DOHH2 (cell line): ENCODE data around the gene RAN.

ENCODE experiments used
- H3F3A ChIP-seq: fragments of 200-600 bp; sonication (generic), shearing (Covaris generic); 2 replicates; pipeline ENCODE4 v1.6.0; 2016; ENCODE audit warnings: antibody characterized with exemption, mild to moderate bottlenecking; ENCODE audit not compliant: control insufficient read depth, insufficient read depth
- H3K27ac ChIP-seq: fragments of 200-600 bp; sonication (generic); 2 replicates; pipeline ENCODE4 v1.5.1; 2014; ENCODE audit warnings: low read depth, mild to moderate bottlenecking, low read length, moderate library complexity
- H3K27me3 ChIP-seq: fragments of 200-600 bp; sonication (generic); 2 replicates; pipeline ENCODE4 v1.6.1; 2014; ENCODE audit warnings: mild to moderate bottlenecking, low read length, mixed read lengths; ENCODE audit not compliant: control insufficient read depth
- H3K36me3 ChIP-seq: fragments of 200-600 bp; sonication (generic); 2 replicates; pipeline ENCODE4 v1.6.1; 2014; ENCODE audit warnings: mild to moderate bottlenecking, low read length, moderate library complexity, mixed read lengths; ENCODE audit not compliant: control insufficient read depth
- H3K4me1 ChIP-seq: fragments of 200-600 bp; sonication (generic); 2 replicates; pipeline ENCODE4 v1.6.1; 2014; ENCODE audit warnings: mild to moderate bottlenecking, low read length, mixed read lengths; ENCODE audit not compliant: control insufficient read depth
- H3K4me2 ChIP-seq: fragments of 200-600 bp; sonication (generic); 2 replicates; pipeline ENCODE4 v1.6.0; 2014; ENCODE audit warnings: mild to moderate bottlenecking, low read length, moderate library complexity
- H3K4me3 ChIP-seq: fragments of 200-600 bp; sonication (generic); 2 replicates; pipeline ENCODE4 v1.5.1; 2014; ENCODE audit warnings: mild to moderate bottlenecking, low read length, mixed read lengths
- H3K79me2 ChIP-seq: fragments of 200-600 bp; sonication (generic); 2 replicates; pipeline ENCODE4 v1.6.1; 2014; ENCODE audit warnings: mild to moderate bottlenecking, low read length, mixed read lengths; ENCODE audit not compliant: control insufficient read depth
- H3K9me2 ChIP-seq: fragments of 200-600 bp; sonication (generic); replicated peaks from 2 replicates; pipeline ENCODE4 v1.6.1; 2014; ENCODE audit warnings: mild to moderate bottlenecking, low read length, mixed read lengths; ENCODE audit not compliant: control insufficient read depth
- H3K9me3 ChIP-seq: fragments of 200-600 bp; sonication (generic); 2 replicates; pipeline ENCODE4 v1.6.1; 2014; ENCODE audit warnings: antibody characterized with exemption, low read length, mixed read lengths; ENCODE audit not compliant: control insufficient read depth, insufficient read depth
- H4K20me1 ChIP-seq: fragments of 200-600 bp; sonication (generic); 2 replicates; pipeline ENCODE4 v1.6.0; 2014; ENCODE audit warnings: low read depth, mild to moderate bottlenecking, antibody characterized with exemption, low read length, moderate library complexity; ENCODE audit not compliant: control insufficient read depth, insufficient read depth
- CTCF ChIP-seq: fragments of 200-600 bp; sonication (generic); IDR thresholded peaks from one replicate; pipeline ENCODE4 v1.5.1; 2014; ENCODE audit warnings: antibody characterized with exemption, mild to moderate bottlenecking, low read depth, low read length; ENCODE audit not compliant: poor library complexity, severe bottlenecking
- EZH2phosphoT487 ChIP-seq: fragments of 200-600 bp; sonication (generic); IDR thresholded peaks from 2 replicates; pipeline ENCODE4 v1.6.1; 2017; ENCODE audit warnings: borderline replicate concordance, mild to moderate bottlenecking, antibody characterized with exemption, low read length, moderate library complexity, mixed read lengths

The RAN gene

DNA sequence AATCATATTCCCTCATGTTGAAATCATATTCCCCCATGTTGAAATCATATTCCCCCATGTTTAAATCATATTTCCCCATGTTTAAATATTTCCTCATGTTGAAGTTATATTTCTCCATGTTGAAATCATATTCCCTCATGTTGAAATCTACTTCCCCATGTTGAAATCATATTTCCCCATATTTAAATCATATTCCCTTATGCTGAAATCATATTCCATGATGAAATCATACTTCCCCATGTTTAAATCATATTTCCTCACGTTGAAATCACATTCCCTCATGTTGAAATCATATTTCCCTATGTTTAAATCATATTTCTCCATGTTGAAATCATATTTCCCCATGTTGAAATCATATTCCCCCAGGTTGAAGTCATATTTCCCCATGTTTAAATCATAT is 47.2 kb downstream of the RAN start:
- Histone ChIP-seq H3K27me3 (no peaks in the 10 kb centered on the region), H3K4me2 (no peak overlapping the region), H4K20me1 (no peaks in the 10 kb centered on the region), H3F3A (no peaks in the 10 kb centered on the region), H3K79me2 (no peaks in the 10 kb centered on the region), H3K4me1 (peaks cover 7% of the 10 kb centered on the region), H3K9me3 (no peaks in the 10 kb centered on the region), H3K4me3 (no peak overlapping the region), H3K27ac (no peak overlapping the region), H3K36me3 (no peaks in the 10 kb centered on the region), H3K9me2 (no peaks in the 10 kb centered on the region)
- TF ChIP-seq EZH2phosphoT487: no peak
- TF ChIP-seq CTCF: no peak

- Histone ChIP-seq H3F3A (no peaks in the 10 kb centered on the region), H3K27me3 (no peaks in the 10 kb centered on the region), H3K4me1 (peaks cover 7% of the 10 kb centered on the region), H3K9me2 (no peaks in the 10 kb centered on the region), H3K4me3 (no peak overlapping the region), H3K79me2 (no peaks in the 10 kb centered on the region), H3K36me3 (no peaks in the 10 kb centered on the region), H3K27ac (no peak overlapping the region), H3K9me3 (no peaks in the 10 kb centered on the region), H4K20me1 (no peaks in the 10 kb centered on the region), H3K4me2 (no peak overlapping the region)
- TF ChIP-seq EZH2phosphoT487: no peak
- no peak for TF ChIP-seq CTCF
These were observed 48.3 kb downstream of the RAN start for GRCh38 chr12:130920119-130920703.

DNA sequence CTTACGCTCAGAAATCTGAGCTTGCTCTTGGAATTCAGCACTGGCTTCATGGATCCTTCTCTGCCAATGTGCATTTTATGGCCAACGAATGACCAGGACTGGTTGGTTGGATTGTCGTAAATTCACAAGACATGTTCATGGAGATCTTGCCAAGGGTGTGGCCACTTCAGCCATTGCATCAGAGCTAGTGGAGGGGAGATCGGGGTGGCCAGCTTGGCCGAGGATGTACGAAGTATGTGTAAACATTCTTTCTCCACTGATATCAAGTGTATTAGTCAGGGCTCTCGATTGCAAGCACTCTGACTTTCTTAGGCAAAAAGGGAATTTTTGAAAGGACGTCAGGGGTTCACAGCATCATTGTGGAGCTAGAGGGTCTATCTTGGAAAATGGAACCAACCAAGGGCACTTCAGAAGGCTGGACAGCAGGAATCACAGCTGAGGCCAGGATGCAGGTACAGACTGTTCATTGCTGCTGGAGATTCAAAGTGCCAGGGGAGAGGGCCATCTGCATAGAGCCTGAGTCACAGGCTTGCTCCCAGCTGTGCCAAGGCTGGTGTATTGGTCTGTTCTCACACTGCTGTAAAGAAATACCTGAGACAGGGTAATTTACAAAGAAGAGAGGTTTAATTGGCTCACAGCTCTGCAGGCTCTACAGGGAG is 49.0 kb downstream of the RAN start:
- Histone ChIP-seq H3K4me2 (no peak overlapping the region), H3K4me3 (no peak overlapping the region), H3K27me3 (no peaks in the 10 kb centered on the region), H3K36me3 (no peaks in the 10 kb centered on the region), H3K9me2 (no peaks in the 10 kb centered on the region), H3K9me3 (no peaks in the 10 kb centered on the region), H4K20me1 (no peaks in the 10 kb centered on the region), H3K79me2 (no peaks in the 10 kb centered on the region), H3K4me1 (peaks cover 7% of the 10 kb centered on the region), H3F3A (no peaks in the 10 kb centered on the region), H3K27ac (no peak overlapping the region)
- TF ChIP-seq CTCF (no peak), EZH2phosphoT487 (no peak)
